Trophoblast cell (in vitro differentiated cells and primary cell): ENCODE data around the gene PRLR.

Experiments used
- DNase-seq, 2 donors: peaks; one replicate each; pipeline ENCODE4 v3.0.0-alpha.2; 2016
- H2AFZ ChIP-seq: 2 replicates; pipeline ENCODE4 v1.6.1; 2013; ENCODE audit warnings: low read length, moderate library complexity, mild to moderate bottlenecking; ENCODE audit not compliant: insufficient read depth, poor library complexity
- H2AK5ac ChIP-seq: 2 replicates; pipeline ENCODE4 v1.6.1; 2013; ENCODE audit warnings: mild to moderate bottlenecking, low read length
- H2BK120ac ChIP-seq: 2 replicates; pipeline ENCODE4 v1.6.1; 2013; ENCODE audit warnings: low read length, mild to moderate bottlenecking, moderate library complexity; ENCODE audit not compliant: insufficient read depth, poor library complexity
- H2BK12ac ChIP-seq: 2 replicates; pipeline ENCODE4 v1.6.1; 2013; ENCODE audit warnings: mild to moderate bottlenecking, low read length, moderate library complexity
- H2BK5ac ChIP-seq: 2 replicates; pipeline ENCODE4 v1.6.1; 2013; ENCODE audit warnings: low read length, low read depth, moderate library complexity, mild to moderate bottlenecking; ENCODE audit not compliant: poor library complexity
- H3K14ac ChIP-seq: 2 replicates; pipeline ENCODE4 v1.6.1; 2013; ENCODE audit warnings: mild to moderate bottlenecking, low read length
- H3K18ac ChIP-seq: 2 replicates; pipeline ENCODE4 v1.6.1; 2013; ENCODE audit warnings: mild to moderate bottlenecking, low read length
- H3K23ac ChIP-seq: 2 replicates; pipeline ENCODE4 v1.6.1; 2013; ENCODE audit warnings: low read length
- H3K27ac ChIP-seq: 2 replicates; pipeline ENCODE4 v1.5.1; 2013; ENCODE audit warnings: low read depth, mild to moderate bottlenecking, inconsistent platforms, low read length, moderate library complexity
- H3K27me3 ChIP-seq: 2 replicates; pipeline ENCODE4 v1.6.1; 2013; ENCODE audit warnings: inconsistent platforms, mild to moderate bottlenecking, low read length, moderate library complexity; ENCODE audit not compliant: insufficient read depth
- H3K36me3 ChIP-seq, 2 experiments: 1 replicate in 1 of 2; 2 replicates in 1 of 2; pipeline ENCODE4 v1.6.1; 2013; ENCODE audit warnings: low read length in 2 of 2, mild to moderate bottlenecking in 2 of 2, moderate library complexity in 1 of 2; ENCODE audit not compliant: insufficient read depth in 2 of 2, control insufficient read depth in 1 of 2
- H3K4ac ChIP-seq: 2 replicates; pipeline ENCODE4 v1.6.1; 2013; ENCODE audit warnings: low read depth, mild to moderate bottlenecking, low read length, moderate library complexity
- H3K4me1 ChIP-seq, 2 experiments: 1 replicate in 1 of 2; 2 replicates in 1 of 2; pipeline ENCODE4 v1.6.1; 2013; ENCODE audit warnings: low read length in 2 of 2, mild to moderate bottlenecking in 2 of 2, moderate library complexity in 1 of 2; ENCODE audit not compliant: insufficient read depth in 2 of 2, control insufficient read depth in 1 of 2
- H3K4me2 ChIP-seq: 2 replicates; pipeline ENCODE4 v1.6.1; 2013; ENCODE audit warnings: inconsistent platforms, mild to moderate bottlenecking, low read length, moderate library complexity
- H3K4me3 ChIP-seq: 2 replicates; pipeline ENCODE4 v1.5.1; 2013; ENCODE audit warnings: mild to moderate bottlenecking, low read depth, low read length, inconsistent platforms
- H3K79me1 ChIP-seq: one replicate; pipeline ENCODE4 v1.6.1; 2013; ENCODE audit warnings: low read length
- H3K79me2 ChIP-seq: 2 replicates; pipeline ENCODE4 v1.6.1; 2013; ENCODE audit warnings: low read length, mild to moderate bottlenecking; ENCODE audit not compliant: control insufficient read depth, insufficient read depth, poor library complexity
- H3K9ac ChIP-seq: 2 replicates; pipeline ENCODE4 v1.6.1; 2013; ENCODE audit warnings: mild to moderate bottlenecking, low read length
- H3K9me3 ChIP-seq: 2 replicates; pipeline ENCODE4 v1.6.1; 2013; ENCODE audit warnings: low read depth, mild to moderate bottlenecking, control low read depth, inconsistent platforms, low read length; ENCODE audit not compliant: insufficient read depth
- H4K12ac ChIP-seq: 2 replicates; pipeline ENCODE4 v1.6.1; 2013; ENCODE audit warnings: low read depth, mild to moderate bottlenecking, low read length, moderate library complexity
- H4K8ac ChIP-seq: 2 replicates; pipeline ENCODE4 v1.6.1; 2013; ENCODE audit warnings: low read depth, mild to moderate bottlenecking, low read length, moderate library complexity
- H4K91ac ChIP-seq: one replicate; pipeline ENCODE4 v1.6.1; 2013; ENCODE audit warnings: low read depth, mild to moderate bottlenecking, low read length, moderate library complexity
- WGBS: extraction: QIAGEN DNeasy Blood & Tissue Kit; methylation state at CpG from one replicate; pipeline ENCODE4 v1.1.7; 2013; ENCODE audit warnings: missing lambda C conversion rate; ENCODE audit not compliant: insufficient read length, insufficient coverage; ENCODE audit errors: extremely low coverage; 5-methylcytosine and 5-hydroxymethylcytosine counted together

The PRLR gene

DNA sequence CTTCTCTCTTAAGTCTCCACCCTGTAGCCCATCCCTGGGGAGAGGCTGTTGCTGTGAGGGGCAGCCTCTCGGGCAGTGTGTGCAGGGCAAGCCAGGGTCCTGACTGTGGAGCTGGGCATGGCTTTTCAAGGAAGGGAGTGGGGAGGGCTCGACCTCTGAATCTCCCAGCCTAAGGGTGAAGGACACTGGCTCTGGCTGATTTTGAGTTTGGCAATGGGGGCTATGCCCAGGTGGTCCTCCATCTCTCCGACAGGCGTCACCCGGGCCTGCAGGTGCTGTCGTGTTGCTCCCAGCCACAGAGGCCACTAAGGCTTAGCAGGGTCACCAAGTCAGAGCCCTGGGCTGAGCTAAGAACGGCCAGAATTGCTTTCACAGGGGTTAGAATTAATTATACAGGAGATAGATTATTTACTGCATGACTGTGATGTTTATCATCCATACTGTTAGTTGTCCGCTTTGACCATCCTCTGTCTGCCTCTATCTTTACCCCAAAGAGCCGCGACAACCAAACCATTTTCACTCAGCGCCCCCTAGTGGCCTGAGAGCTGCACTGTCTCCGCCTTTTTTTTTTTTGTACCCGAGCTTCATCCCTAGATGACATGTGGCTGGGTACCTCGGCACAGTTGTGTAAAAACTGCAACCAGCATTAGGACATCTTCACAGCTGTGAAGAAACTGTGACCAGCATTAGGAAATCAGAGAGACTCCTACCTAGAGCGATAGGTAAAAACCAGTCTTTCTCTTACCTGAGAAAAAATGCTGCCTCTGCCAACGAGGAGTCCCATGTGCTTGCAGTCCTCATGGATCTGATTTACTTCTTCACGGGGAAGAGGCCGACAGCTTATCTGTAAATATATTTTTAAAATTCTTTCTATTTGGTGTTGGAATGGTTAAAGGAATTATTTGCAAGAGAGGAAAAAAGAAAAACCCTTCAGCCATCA, 227.0 kb downstream of the PRLR start:
- H4K91ac ChIP-seq = no peak overlapping the region

DNA sequence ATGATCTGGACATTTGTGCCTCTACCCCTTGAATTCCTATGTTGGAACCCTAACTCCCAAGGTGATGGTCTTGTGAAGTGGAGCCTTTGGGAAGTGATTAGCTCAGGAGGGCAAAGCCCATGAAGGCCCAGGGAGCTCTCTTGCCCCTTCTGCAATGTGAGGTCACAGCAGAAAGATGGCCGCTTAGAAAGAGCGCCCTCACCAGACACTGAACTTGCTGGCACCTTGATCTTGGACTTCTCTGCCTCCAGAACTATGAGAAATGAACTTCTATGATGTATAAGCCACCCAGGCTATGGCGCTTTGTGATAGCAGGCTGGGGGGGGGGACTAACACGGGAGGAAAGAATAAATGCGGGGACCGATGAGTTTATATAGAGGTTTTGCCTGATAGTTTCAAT, 227.8 kb downstream of the PRLR start:
- Histone ChIP-seq H3K27me3 (no peaks in the 10 kb centered on the region), H4K91ac (no peak overlapping the region), H2AFZ (no peak overlapping the region), H3K4me1 (no peaks in the 10 kb centered on the region), H3K14ac (no peak overlapping the region), H3K4ac (no peak overlapping the region), H3K36me3 (no peaks in the 10 kb centered on the region), H3K4me3 (no peak overlapping the region), H3K23ac (no peak overlapping the region), H3K9ac (no peak overlapping the region), H2BK5ac (no peak overlapping the region), H3K4me2 (no peak overlapping the region), H3K79me2 (no peaks in the 10 kb centered on the region), H3K27ac (no peak overlapping the region), H4K12ac (no peak overlapping the region), H2BK120ac (no peak overlapping the region), H3K18ac (no peak overlapping the region), H3K79me1 (no peaks in the 10 kb centered on the region), H2AK5ac (no peak overlapping the region), H2BK12ac (no peak overlapping the region), H4K8ac (no peak overlapping the region), H3K9me3 (no peaks in the 10 kb centered on the region)
- no CpG with 5 or more reads among the region's 6 CpGs for WGBS
- DNase-seq = no peak

More for the DNA sequence above, 227.0 kb downstream of the PRLR start:
- Histone ChIP-seq H3K36me3 (no peaks in the 10 kb centered on the region), H3K18ac (no peak overlapping the region), H3K4me1 (no peaks in the 10 kb centered on the region), H3K9me3 (no peaks in the 10 kb centered on the region), H3K27me3 (no peaks in the 10 kb centered on the region), H3K9ac (no peak overlapping the region), H2AK5ac (no peak overlapping the region), H3K4ac (no peak overlapping the region), H2BK5ac (no peak overlapping the region), H3K23ac (no peak overlapping the region), H3K27ac (no peak overlapping the region), H4K8ac (no peak overlapping the region), H2BK12ac (no peak overlapping the region), H4K12ac (no peak overlapping the region), H3K14ac (no peak overlapping the region), H3K4me2 (no peak overlapping the region), H2BK120ac (no peak overlapping the region), H3K4me3 (no peak overlapping the region), H2AFZ (no peak overlapping the region), H3K79me1 (no peaks in the 10 kb centered on the region), H3K79me2 (no peaks in the 10 kb centered on the region)
- DNase-seq = peak; percentile 81 to 95
- WGBS = no CpG with 5 or more reads among the region's 18 CpGs

DNA sequence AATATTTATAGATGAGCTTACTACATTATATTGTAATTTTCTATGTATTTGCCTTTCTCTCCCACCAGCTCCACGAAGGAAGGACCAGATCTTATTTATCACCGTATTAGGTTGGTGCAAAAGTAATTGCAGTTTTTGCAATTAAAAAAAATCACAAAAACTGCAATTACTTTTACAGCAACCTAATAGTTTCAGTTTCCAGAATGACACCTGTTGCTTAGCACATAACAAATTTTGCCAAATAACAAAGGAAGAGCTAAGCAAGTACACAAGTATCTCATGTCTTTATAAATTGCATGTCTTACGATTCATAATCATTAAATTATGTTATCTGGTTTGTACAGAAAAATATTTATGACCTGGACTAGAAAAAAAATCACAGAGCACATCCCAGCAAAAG, 228.4 kb downstream of the PRLR start:
- Histone ChIP-seq H3K9ac (no peak overlapping the region), H3K4me1 (no peaks in the 10 kb centered on the region), H2BK120ac (no peak overlapping the region), H3K18ac (no peak overlapping the region), H3K27ac (no peak overlapping the region), H2BK12ac (no peak overlapping the region), H3K79me1 (no peaks in the 10 kb centered on the region), H2BK5ac (no peak overlapping the region), H3K14ac (no peak overlapping the region), H3K23ac (no peak overlapping the region), H2AFZ (no peak overlapping the region), H3K36me3 (no peaks in the 10 kb centered on the region), H4K8ac (no peak overlapping the region), H3K9me3 (no peaks in the 10 kb centered on the region), H2AK5ac (no peak overlapping the region), H4K12ac (no peak overlapping the region), H3K4me3 (no peak overlapping the region), H3K79me2 (no peaks in the 10 kb centered on the region), H3K4me2 (no peak overlapping the region), H4K91ac (no peak overlapping the region), H3K27me3 (no peaks in the 10 kb centered on the region), H3K4ac (no peak overlapping the region)
- WGBS = no CpG with 5 or more reads among the region's 3 CpGs
- no peak for DNase-seq
